GM13976 (cell line): ENCODE results near the gene ADGRD1.

Experiments
- DNase-seq: peaks from one replicate; pipeline ENCODE4 v3.0.0; 2012; ENCODE audit warnings: low spot score
- CTCF ChIP-seq: IDR thresholded peaks from 2 replicates; pipeline ENCODE4 v1.5.1; 2012; ENCODE audit warnings: borderline replicate concordance, mild to moderate bottlenecking; ENCODE audit not compliant: insufficient read depth; ENCODE audit errors: extremely low read depth, missing control alignments, control extremely low read depth
- in situ Hi-C: fragments of 300-500 bp; cut with MboI; formaldehyde crosslinking; loops from one replicate; pipeline ENCODE4 v1.12.0; 2022; ENCODE audit warnings: low sequenced_read_pairs, mixed read lengths, inconsistent platforms; ENCODE audit not compliant: unreplicated experiment

ADGRD1 gene

GRCh38 chr12:131139363-131140068, 185.8 kb downstream of the ADGRD1 start:
- in situ Hi-C loops, result no loop called here
- no peak for TF ChIP-seq CTCF
- DNase-seq, result no peak

DNA sequence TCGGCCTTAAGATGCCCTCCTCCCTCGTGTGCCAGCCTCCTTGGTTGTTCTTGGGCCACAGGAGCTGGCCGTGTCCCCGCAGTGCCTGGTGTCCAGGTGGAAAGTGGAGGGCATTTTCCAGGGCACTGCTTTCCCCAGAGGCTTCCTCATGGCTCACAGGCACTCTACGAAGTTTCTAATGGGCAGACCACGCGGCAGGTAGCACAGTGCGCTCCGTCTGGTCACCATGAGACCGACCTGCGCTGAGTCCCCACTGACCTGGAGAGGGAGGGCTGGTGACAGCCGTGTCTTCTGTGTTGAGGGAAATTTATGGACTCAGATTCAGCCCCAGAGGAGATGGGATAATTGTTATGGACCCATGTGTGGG, 186.3 kb downstream of the ADGRD1 start:
- in situ Hi-C loops, result no loop called here

DNA sequence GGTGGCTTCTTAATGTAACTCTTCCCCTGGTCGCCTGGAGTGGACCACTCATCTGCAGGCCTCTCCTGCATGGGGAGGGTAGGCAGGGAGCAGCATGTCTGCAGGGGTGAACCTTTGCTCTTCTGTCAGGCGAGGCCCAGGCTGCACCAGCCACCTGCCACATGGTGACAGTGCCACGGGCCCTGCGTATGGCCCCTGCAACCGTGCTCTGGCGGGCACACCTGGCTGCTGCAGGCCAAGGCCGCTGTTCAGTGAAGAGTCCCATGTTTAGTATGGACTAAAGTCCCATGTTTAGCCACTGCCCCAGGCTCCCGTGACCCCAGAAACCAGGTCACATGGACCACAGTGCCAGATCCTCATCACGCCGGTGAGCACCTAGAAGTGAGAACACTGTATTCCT, 187.0 kb downstream of the ADGRD1 start:
- in situ Hi-C loops, result no loop called here
- no peak for TF ChIP-seq CTCF
- no peak for DNase-seq

More for the DNA sequence above, 186.3 kb downstream of the ADGRD1 start:
- TF ChIP-seq CTCF, result no peak
- no peak for DNase-seq

DNA sequence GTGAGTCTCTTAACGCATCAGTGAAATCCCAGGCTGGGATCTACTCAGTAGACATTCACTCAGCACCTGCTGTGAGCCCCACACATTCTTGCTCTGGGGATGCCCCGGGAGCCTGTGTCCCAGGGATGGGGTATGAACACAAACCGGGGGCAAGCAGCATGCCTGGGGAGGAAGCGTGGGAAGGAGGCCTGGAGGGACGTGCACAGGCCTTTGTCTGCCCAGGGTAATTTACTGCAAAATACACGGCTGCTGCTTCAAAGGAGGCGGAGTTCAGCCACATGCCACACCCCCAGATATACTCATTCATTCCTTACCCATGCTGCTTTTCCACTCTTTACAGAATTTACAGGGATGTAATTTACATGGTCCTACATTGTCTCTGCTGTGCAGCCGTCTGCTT, 187.8 kb downstream of the ADGRD1 start:
- DNase-seq, result no peak

GRCh38 chr12:131142891-131143657, 189.4 kb downstream of the ADGRD1 start:
- in situ Hi-C loops, result no loop called here
- no peak for TF ChIP-seq CTCF
- no peak for DNase-seq

More for the DNA sequence above, 187.8 kb downstream of the ADGRD1 start:
- in situ Hi-C loops, result no loop called here
- TF ChIP-seq CTCF, result no peak

DNA sequence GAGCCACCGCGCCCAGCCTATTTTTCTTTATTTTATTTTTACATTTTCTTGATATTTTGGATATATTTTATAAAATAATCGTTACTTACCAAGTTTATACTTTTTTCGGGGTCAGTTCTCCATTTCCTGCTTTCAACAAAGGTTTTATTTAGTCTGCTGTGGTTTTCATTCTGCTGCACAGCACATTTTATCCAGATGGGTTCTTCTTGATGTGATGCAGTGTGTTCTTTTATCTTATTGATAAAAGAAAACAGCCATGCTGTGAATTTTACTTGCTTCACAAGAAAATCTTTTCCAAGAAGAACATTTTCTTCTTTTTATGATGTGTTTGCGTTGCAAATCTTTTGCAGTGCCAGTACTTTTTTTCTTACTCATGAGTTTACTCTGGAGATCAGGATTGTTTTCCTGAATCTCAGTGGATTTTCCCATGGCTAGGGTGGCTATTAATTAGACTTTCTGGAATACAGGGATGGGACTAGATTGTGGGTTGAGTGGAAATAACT, 192.5 kb downstream of the ADGRD1 start:
- no peak for TF ChIP-seq CTCF
- no peak for DNase-seq
- in situ Hi-C loops, result no loop called here

DNA sequence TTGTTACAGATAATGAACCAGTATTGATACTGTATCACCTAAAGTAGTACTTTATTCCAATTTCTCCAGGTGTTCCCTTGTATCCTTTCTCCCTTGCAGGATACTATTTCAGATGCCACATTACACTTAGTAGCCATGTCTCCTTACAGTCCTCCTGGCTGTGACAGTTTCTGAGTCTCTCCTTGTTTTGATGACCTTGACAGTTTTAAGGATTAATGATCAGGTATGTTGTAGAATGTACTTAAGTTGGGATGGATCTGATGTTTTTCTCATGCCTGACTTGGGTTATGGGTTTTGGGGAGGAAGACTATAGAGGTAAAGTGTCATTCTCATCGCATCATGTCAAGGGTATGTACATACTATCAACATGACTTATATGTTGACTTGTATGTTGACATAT, 193.6 kb downstream of the ADGRD1 start:
- no peak for TF ChIP-seq CTCF
- in situ Hi-C loops, result no loop called here
- DNase-seq, result no peak
